Left ventricle myocardium inferior (tissue), 1 donor: Measurements from ENCODE around the gene PCDHA1. TPM values are rescaled to one million over a fixed set of nuclear protein-coding genes. Genes with fewer than 3 reads are reported as not detected.

Experiments used
- DNase-seq: peaks from one replicate; pipeline ENCODE4 v3.0.0-alpha.2; 2020
- H3K27ac ChIP-seq: fragments of 200-600 bp; replicated peaks from 2 replicates; pipeline ENCODE4 v1.8.0; 2021
- H3K27me3 ChIP-seq: fragments of 200-600 bp; 2 replicates; pipeline ENCODE4 v1.8.0; 2021; ENCODE audit warnings: low read depth
- H3K36me3 ChIP-seq: fragments of 200-600 bp; 2 replicates; pipeline ENCODE4 v1.8.0; 2021
- H3K4me1 ChIP-seq: fragments of 200-600 bp; 2 replicates; pipeline ENCODE4 v1.8.0; 2021
- H3K4me3 ChIP-seq: fragments of 200-600 bp; 2 replicates; pipeline ENCODE4 v1.8.0; 2021; ENCODE audit warnings: mild to moderate bottlenecking, moderate library complexity
- H3K9me3 ChIP-seq: fragments of 200-600 bp; replicated peaks from 2 replicates; pipeline ENCODE4 v1.8.0; 2021
- CTCF ChIP-seq: fragments of 200-600 bp; IDR thresholded peaks from 2 replicates; pipeline ENCODE4 v1.8.0; 2021; ENCODE audit warnings: antibody characterized with exemption, mild to moderate bottlenecking, borderline replicate concordance
- intact Hi-C: fragments of 100-400 bp; cut with micrococcal nuclease; formaldehyde crosslinking; loops from one replicate; pipeline ENCODE4 v1.11.0; 2022
- total RNA-seq: library from RNA; stranded (reverse); fragmentation: NEBNext Ultra II Directional; extraction: Animal tissue kit (Norgen Biotek cat#: 25700); gene quantifications from one replicate; pipeline ENCODE4 v1.2.1, GENCODE V29; 2021
- donor health status: DM: no; HTN: yes; CAD: no; lungs with severe emphysema.

Gene PCDHA1
- total RNA-seq, 1 donor from 2014 or later: not detected

- Histone ChIP-seq H3K4me1 (no peaks in the 10 kb centered on the region), H3K9me3 (no peaks in the 10 kb centered on the region), H3K27me3 (peaks cover 18% of the 10 kb centered on the region), H3K36me3 (no peaks in the 10 kb centered on the region), H3K27ac (no peak overlapping the region), H3K4me3 (no peak overlapping the region)
- no peak for TF ChIP-seq CTCF
- no peak for DNase-seq
- intact Hi-C loops: no loop called here
Measured at GRCh38 chr5:140934964-140935606, 149.1 kb downstream of the PCDHA1 start.

- no peak overlapping the region for H3K27ac ChIP-seq
- H3K9me3 ChIP-seq: peaks cover 29% of the 10 kb centered on the region
- peaks cover 17% of the 10 kb centered on the region for H3K27me3 ChIP-seq
- H3K36me3 ChIP-seq: no peaks in the 10 kb centered on the region
- DNase-seq: no peak
- no peak overlapping the region for H3K4me3 ChIP-seq
- H3K4me1 ChIP-seq: no peaks in the 10 kb centered on the region
- intact Hi-C loops: no loop called here
- TF ChIP-seq CTCF: no peak
Measured at GRCh38 chr5:140946578-140946977, 160.6 kb downstream of the PCDHA1 start.

- Histone ChIP-seq H3K27me3 (peaks cover 9% of the 10 kb centered on the region), H3K36me3 (no peaks in the 10 kb centered on the region), H3K4me1 (no peaks in the 10 kb centered on the region), H3K27ac (no peak overlapping the region), H3K9me3 (peaks cover 15% of the 10 kb centered on the region), H3K4me3 (no peak overlapping the region)
- TF ChIP-seq CTCF: no peak
- intact Hi-C loops: no loop called here
- no peak for DNase-seq
Measured at GRCh38 chr5:140951636-140952035, 165.7 kb downstream of the PCDHA1 start.

- intact Hi-C loops: no loop called here
- TF ChIP-seq CTCF: no peak
Measured at GRCh38 chr5:140953234-140953633, 167.3 kb downstream of the PCDHA1 start.

GRCh38 chr5:140962190-140962589 is 176.2 kb downstream of the PCDHA1 start:
- Histone ChIP-seq H3K27me3 (peaks cover 78% of the 10 kb centered on the region), H3K4me1 (peaks cover 15% of the 10 kb centered on the region), H3K27ac (no peak overlapping the region), H3K36me3 (no peaks in the 10 kb centered on the region), H3K9me3 (no peaks in the 10 kb centered on the region), H3K4me3 (no peak overlapping the region)
- TF ChIP-seq CTCF: no peak
- no peak for DNase-seq
- intact Hi-C loops: no loop called here

More at GRCh38 chr5:140953234-140953633, 167.3 kb downstream of the PCDHA1 start:
- no peaks in the 10 kb centered on the region for H3K36me3 ChIP-seq
- no peaks in the 10 kb centered on the region for H3K4me1 ChIP-seq
- no peak overlapping the region for H3K4me3 ChIP-seq
- peaks cover 9% of the 10 kb centered on the region for H3K27me3 ChIP-seq
- DNase-seq: no peak
- H3K27ac ChIP-seq: no peak overlapping the region
- H3K9me3 ChIP-seq: peaks cover 15% of the 10 kb centered on the region
